CD4-positive, alpha-beta T cell treated with Interleukin-2 at 100 ng/mL for 4 hours (primary cell): ENCODE measurements around the gene C7orf57.
"Not testable (repeated sequence)": the region's sequence is repeated elsewhere in the genome, so short reads cannot be mapped to it uniquely, and the experiment has no call there.

ENCODE experiments used
- DNase-seq: peaks from one replicate; pipeline ENCODE4 v3.0.0-alpha.2; 2020; ENCODE audit warnings: low spot score

Gene C7orf57

GRCh38 chr7:48035967-48036478 lies 680 bp downstream of the C7orf57 start:
- no peak for DNase-seq

GRCh38 chr7:48038815-48039506 lies 3.6 kb downstream of the C7orf57 start:
- DNase-seq: no peak

GRCh38 chr7:48040944-48041652 lies 5.8 kb downstream of the C7orf57 start:
- DNase-seq: no peak

GRCh38 chr7:48041653-48041970 lies 6.3 kb downstream of the C7orf57 start:
- peak; percentile 13 for DNase-seq

GRCh38 chr7:48042216-48042615 lies 6.9 kb downstream of the C7orf57 start:
- no peak for DNase-seq

GRCh38 chr7:48042636-48043035 lies 7.3 kb downstream of the C7orf57 start:
- no peak for DNase-seq

GRCh38 chr7:48045195-48045765 lies 9.9 kb downstream of the C7orf57 start:
- peak; percentile 14 for DNase-seq

GRCh38 chr7:48046458-48046857 lies 11.1 kb downstream of the C7orf57 start:
- DNase-seq: peak; percentile 22

GRCh38 chr7:48048113-48048512 lies 12.8 kb downstream of the C7orf57 start:
- DNase-seq: no peak

GRCh38 chr7:48049850-48050249 lies 14.5 kb downstream of the C7orf57 start:
- peak; percentile 19 for DNase-seq

- peak; percentile 14 for DNase-seq
These were observed 17.4 kb downstream of the C7orf57 start for GRCh38 chr7:48052748-48053147.

GRCh38 chr7:48053736-48054135 lies 18.4 kb downstream of the C7orf57 start:
- no peak for DNase-seq

GRCh38 chr7:48058990-48059389 lies 23.6 kb downstream of the C7orf57 start:
- DNase-seq: no peak

GRCh38 chr7:48059706-48060105 lies 24.4 kb downstream of the C7orf57 start:
- DNase-seq: no peak

GRCh38 chr7:48063985-48064384 lies 28.6 kb downstream of the C7orf57 start:
- DNase-seq: no peak

GRCh38 chr7:48067475-48067874 lies 32.1 kb downstream of the C7orf57 start:
- DNase-seq: no peak

- DNase-seq: no peak
These were observed 38.9 kb downstream of the C7orf57 start for GRCh38 chr7:48074204-48074654.

- no peak for DNase-seq
These were observed 42.1 kb downstream of the C7orf57 start for GRCh38 chr7:48077423-48077822.

GRCh38 chr7:48078470-48078869 lies 43.1 kb downstream of the C7orf57 start:
- no peak for DNase-seq

GRCh38 chr7:48082378-48082777 lies 47.0 kb downstream of the C7orf57 start:
- DNase-seq: not testable (repeated sequence)

GRCh38 chr7:48083114-48083830 lies 47.9 kb downstream of the C7orf57 start:
- peak; percentile 45 for DNase-seq

- peak; percentile 90 for DNase-seq
These were observed 49.5 kb downstream of the C7orf57 start for GRCh38 chr7:48084727-48085432.
